GM18505 (cell line): Measurements from ENCODE around the gene RBM20.

Experiments used
- ATAC-seq: cut with Tn5 transposase; IDR thresholded peaks from one replicate; pipeline ENCODE4 v1.9.1; 2021; ENCODE audit not compliant: unreplicated experiment
- POLR2A ChIP-seq: IDR thresholded peaks from 4 replicates; pipeline ENCODE4 v1.6.1; 2011; ENCODE audit warnings: borderline replicate concordance; ENCODE audit not compliant: insufficient read depth, insufficient read length; ENCODE audit errors: extremely low read depth

Gene RBM20

DNA sequence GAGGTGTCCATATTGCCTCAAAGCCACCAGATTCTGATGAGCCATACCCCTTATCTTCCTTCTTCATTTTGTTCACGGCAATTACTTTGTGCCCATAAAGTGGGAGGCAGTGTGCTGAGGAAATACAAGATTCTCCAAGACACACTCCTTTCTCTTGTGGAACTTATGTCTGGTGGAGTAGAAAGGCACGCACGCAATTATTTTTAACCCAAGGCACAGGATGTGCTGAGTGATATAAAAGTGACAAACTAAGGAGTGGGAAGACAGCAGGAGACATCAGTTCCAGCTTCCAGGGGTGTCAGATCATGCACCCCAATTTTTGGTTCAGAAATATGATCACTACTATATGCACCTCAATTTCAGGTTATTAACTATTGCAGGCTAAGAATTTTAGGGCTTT is 132.9 kb downstream of the RBM20 start:
- no peak for TF ChIP-seq POLR2A
- no peak for ATAC-seq

DNA sequence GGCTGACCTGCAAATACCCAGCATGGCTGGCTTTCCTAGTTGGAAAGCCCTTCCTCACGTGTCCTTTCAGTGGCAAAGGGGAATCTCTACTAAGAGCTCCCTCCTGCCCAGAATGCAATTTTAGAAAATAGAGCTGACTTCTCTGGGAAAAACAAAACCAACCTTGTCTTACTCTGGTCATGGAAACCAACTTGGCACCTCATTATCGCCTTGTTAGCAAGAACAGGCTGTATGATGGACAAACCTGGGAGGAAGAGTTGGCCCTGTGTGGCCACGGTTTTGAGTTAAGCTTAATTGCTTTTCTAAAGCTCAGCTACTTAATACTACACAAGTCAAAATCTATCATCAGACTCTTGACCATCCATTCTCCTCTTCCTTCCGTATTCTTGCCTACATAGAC is 133.5 kb downstream of the RBM20 start:
- no peak for TF ChIP-seq POLR2A

DNA sequence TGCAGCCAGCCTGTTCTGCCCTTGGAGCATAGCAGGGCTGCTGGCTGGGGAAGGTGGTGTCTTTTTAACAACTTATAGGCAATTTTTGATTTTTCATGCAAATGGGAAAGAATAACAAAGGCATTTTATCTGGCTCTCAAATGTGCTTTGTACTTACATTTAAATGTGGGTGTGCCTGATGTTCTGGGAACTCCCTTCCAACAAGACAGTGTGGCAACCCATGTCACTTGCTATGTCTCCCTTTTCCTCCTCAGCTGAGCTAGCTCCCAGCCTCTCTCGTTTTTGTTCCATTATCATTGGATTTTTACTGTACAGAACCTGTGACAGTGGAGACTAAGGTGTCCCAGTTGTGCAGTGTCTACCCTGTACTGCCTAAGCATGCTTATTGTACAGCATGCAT is 134.1 kb downstream of the RBM20 start:
- no peak for ATAC-seq

More for the DNA sequence above, 133.5 kb downstream of the RBM20 start:
- ATAC-seq: no peak

DNA sequence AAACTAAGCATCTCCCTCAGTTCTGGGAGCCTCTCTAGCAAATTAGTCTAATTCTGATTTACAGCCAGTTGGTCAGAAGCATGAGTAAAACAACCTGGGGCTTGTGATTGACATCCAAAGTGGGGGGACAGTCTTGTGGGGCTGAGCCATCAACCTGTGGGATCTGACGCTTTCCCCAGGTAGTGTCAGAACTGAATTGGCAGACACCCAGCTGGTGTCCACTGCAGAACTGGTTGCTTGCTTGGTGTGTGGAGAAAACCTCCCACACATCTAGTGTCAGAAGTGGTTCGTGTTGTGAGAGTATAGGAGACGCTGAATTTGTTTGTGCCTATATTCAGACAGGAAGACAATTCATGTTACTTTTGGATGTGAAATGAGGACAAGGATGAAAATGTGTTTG is 135.4 kb downstream of the RBM20 start:
- ATAC-seq: no peak
- no peak for TF ChIP-seq POLR2A

More for the DNA sequence above, 134.1 kb downstream of the RBM20 start:
- no peak for TF ChIP-seq POLR2A

DNA sequence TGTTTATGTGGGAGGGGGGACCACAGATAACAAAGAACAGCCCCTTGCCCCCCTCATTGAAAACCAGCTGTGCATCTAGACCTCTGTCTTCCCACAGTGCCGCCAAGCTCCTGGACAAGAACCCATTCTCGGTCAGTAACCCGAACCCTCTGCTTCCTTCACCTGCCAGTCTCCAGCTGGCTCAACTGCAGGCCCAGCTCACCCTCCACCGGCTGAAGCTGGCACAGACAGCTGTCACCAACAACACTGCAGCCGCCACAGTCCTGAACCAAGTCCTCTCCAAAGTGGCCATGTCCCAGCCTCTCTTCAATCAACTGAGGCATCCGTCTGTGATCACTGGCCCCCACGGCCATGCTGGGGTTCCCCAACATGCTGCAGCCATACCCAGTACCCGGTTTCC is 136.6 kb downstream of the RBM20 start:
- no peak for ATAC-seq
- TF ChIP-seq POLR2A: no peak

DNA sequence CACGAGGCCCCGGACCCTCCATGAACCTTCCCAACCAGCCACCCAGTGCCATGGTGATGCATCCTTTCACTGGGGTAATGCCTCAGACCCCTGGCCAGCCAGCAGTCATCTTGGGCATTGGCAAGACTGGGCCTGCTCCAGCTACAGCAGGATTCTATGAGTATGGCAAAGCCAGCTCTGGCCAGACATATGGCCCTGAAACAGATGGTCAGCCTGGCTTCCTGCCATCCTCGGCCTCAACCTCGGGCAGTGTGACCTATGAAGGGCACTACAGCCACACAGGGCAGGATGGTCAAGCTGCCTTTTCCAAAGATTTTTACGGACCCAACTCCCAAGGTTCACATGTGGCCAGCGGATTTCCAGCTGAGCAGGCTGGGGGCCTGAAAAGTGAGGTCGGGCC is 137.0 kb downstream of the RBM20 start:
- ATAC-seq: no peak
- TF ChIP-seq POLR2A: no peak

DNA sequence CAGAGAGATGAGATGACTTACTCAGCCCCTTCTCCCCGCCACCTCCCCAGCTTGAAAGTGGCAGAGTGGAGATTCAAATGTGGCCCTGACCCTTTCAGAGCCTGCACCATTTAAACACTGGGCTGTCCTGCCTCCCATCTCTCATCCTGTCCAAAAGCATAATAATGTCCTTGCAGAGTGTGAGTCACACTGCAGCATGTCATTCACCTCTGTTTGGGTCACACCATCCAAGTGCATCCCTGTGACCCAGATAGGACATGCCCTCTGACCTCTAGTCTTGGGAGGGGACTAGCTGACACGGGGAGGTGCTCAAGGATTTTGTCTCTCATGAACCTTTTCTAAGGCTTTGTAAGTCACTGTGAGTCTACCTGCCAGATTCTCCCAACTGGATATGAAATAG is 138.5 kb downstream of the RBM20 start:
- ATAC-seq: no peak

DNA sequence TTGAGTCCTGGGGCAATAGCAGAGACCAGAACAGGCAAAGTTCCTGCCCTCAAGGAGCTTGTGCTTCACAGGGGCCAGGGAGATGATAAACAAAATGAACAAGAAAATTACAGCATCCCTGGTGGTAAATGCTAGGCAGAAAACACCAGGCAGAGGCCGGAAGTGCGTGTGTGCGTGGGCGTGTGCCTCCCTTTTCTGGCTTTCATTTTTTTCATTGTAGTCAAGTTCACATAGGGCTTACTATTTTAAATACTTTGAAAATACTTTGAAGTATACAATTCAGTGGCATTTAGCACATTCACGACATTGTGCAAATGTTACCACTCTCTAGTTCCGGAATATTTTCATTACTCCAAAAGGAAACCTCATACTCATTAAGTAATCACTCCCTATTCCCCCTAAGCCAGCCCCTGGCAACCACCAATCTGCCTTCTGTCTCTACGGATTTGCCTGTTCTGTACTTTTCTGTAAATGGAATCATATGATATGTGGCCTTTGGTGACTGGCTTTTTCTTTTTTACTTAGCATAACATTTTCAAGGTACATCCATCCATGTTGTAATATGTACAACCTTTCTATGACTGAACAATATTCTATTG is 139.5 kb downstream of the RBM20 start:
- no peak for TF ChIP-seq POLR2A
- ATAC-seq: no peak

More for the DNA sequence above, 138.5 kb downstream of the RBM20 start:
- no peak for TF ChIP-seq POLR2A

DNA sequence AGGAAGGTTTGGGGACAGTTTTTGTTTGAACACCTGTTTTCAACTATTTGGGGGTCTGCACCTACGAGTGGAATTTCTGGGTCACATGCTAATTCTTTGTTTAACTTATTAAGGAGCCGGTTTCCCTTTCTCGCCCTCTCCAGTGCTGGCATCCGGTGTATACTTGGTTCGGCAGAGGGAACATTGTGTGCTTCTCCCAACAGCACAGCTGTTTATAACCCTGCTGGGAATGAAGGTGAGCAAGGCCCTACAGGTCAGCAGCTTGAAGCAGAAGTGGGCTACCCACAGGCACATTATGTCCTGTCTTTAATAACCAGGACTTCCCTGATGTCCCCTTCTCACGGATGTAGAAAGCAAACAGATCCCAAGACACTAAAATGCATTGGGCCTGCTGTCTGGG is 140.1 kb downstream of the RBM20 start:
- ATAC-seq: no peak
- no peak for TF ChIP-seq POLR2A

DNA sequence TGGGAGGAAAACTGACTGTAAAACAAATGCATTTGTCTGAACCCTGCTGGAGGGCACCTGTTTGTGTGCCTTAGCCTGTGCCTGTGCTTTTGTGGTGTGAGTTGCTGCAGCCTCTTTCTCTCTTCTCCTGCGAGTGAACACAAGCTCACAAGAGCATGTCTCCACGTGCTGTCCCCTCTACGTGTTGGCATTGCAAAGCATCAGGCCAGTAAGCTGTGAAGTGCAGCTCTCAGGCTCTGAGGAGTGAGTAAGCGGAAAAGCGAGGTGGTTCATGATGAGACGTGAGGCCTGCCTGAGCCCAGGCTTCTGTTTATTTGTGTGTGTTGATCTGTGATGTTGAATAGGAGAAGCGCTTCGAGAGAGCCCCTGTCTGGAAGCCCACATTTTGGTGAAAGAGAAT is 142.0 kb downstream of the RBM20 start:
- no peak for TF ChIP-seq POLR2A
- no peak for ATAC-seq

DNA sequence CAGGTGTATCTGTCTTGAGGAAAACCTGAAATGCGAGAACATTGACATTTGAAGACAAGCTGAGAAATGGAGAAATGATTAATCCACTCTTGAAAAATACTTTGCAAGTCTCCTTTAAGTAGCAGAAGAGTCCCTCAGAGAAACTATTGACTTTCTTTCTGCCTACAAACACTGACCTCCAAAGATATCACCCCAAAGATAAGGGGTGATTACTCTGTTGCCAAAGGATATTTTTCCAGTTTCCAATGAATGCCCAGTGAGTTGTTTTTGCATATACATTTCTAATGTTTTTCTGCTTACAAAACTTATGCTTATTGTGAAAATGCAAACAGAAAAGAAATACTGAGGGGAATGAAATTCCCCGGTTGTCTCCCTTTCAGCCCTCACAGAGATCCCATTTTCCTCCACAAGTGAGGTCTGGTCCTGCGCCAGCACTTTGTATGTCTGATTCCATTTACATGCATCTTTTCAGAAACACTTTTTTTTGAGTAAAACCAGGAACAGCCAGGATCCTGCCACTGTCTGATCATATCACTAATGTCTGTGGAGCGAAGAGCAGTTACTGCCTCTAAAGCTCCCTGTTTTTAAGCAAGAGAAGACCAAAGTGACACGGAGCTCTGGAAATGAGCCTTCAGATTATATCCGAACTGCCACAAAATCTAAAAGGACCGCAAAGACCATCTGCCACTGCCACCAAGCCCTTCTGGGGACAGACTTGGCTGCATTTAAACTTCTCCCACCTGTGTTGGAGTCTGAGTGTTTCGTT is 144.7 kb downstream of the RBM20 start:
- TF ChIP-seq POLR2A: no peak
- no peak for ATAC-seq

DNA sequence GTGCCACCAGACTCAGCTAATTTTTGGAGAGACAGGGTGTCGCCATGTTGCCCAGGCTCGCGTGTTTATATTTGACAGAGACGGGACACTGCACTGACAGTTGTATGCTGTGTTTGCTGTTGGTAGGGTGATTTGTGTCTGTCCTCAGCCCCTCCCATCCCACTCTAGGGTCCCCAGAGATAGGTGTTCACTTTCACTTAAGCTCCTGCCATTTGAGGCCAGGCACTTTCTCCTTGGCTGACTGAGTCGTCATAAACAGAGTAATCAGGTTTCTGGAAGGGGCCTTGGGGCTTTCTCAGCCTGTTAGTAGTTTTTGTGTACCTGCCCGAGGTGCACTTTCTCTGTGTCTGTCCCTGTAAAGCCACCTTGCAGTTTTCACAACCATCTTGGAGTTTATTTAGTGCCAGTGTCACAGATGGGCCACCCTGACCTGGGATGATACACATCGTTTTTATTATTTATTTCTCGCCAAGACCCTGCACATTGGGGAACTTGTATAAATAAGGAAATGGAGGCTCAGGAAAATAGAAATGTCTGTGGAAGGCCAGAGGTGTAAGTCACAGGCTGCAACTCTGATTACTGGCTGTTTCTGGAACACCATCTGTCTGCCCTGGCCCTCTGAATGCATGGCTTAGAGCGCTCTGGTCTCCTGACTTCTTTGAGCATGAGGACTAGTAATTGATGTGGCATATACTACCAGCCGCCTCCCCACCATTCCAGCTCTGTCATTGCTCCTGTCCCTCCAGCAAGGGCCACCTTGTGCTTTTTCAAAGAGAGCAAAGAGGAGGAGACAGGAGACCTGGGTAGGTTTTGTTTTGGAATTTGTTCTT is 145.7 kb downstream of the RBM20 start:
- no peak for ATAC-seq
- TF ChIP-seq POLR2A: no peak

DNA sequence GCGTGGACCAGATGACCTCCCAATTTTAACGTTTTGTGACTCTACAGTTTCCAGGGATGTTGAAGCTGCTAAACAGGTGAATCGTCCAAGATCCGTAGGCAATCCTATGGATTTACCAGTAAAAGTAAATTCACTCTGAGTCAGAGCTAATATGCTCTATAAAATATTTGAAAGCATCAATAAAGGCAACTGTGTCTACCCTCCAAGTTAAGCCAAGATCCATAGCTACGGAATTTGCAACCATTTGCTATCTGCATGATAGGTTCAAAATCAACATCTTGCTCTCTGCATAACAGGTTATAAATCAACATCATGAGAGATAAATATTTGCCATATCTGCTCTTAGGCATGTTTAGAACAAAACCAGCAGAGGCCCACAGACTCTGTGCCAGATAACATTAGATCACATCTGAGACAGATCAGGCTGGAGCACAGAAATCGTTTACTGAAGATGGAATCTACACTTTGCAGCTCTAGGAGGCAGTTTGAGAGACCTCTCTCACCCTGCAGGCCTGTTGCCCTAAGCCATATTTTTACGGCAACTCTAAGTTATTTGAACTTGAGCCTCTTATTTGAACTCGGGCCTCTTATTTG is 146.9 kb downstream of the RBM20 start:
- no peak for ATAC-seq
- TF ChIP-seq POLR2A: no peak
